ENCODE data around the gene DLG1.

DNA sequence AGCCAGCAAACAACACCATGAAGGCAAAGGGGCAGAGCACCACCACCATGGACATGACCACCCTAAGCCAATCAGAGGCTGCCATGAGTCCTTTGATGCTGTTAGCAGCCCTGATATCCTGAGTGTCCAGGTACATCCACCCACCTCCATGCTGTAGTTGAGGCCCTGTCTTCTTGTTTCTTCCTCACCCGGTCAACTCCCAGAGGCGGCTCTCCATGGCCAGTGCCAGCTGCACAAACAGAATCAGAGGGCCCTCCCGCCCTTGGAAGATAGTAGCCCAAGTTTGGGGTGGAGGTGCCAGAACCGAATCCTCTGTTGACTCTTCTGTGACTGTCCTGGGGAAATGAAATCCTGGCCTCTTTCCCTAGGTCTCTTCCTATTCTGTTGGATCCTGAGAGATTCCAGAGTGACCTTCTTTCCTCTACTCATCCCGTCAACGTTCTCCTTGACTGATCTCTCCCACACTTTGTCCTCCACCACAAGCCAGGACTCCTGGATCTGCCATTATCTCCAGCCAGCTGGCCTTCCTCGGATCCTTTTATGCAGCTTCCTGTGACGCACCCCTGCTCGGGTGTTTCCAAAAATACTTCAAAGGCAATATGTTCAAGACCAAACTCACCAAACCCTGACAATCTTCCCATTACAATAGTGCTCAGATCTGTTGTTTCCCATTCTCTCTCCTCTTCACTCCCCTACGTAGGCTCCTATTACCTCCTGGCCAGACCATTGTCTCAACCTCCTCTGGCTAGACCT is 45.4 kb upstream of the DLG1 start:
- TF ChIP-seq, protein P1, sequence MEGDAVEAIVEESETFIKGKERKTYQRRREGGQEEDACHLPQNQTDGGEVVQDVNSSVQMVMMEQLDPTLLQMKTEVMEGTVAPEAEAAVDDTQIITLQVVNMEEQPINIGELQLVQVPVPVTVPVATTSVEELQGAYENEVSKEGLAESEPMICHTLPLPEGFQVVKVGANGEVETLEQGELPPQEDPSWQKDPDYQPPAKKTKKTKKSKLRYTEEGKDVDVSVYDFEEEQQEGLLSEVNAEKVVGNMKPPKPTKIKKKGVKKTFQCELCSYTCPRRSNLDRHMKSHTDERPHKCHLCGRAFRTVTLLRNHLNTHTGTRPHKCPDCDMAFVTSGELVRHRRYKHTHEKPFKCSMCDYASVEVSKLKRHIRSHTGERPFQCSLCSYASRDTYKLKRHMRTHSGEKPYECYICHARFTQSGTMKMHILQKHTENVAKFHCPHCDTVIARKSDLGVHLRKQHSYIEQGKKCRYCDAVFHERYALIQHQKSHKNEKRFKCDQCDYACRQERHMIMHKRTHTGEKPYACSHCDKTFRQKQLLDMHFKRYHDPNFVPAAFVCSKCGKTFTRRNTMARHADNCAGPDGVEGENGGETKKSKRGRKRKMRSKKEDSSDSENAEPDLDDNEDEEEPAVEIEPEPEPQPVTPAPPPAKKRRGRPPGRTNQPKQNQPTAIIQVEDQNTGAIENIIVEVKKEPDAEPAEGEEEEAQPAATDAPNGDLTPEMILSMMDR (conservative IDR thresholded peaks at IDR 0.05 in 1 of 2, IDR thresholded peaks at IDR 0.05 in 1 of 2; ENCODE audit: low read depth in 1 of 2, low read length in 2 of 2) = no peak
- TF ChIP-seq EZH2 (IDR thresholded peaks at IDR 0.05; ENCODE audit: low read length, missing control alignments) = no peak

Measured in fibroblast of lung (primary cell).